CD4-positive, alpha-beta T cell (primary cell): ENCODE measurements around the gene STK24. TPM values are rescaled to one million over a fixed set of nuclear protein-coding genes. Genes with fewer than 3 reads are reported as not detected.

ENCODE experiments used
- ATAC-seq: fragments of 200-7000 bp; cut with Tn5 transposase; one replicate; pipeline ENCODE4 v1.10.0; 2022; ENCODE audit warnings: mild to moderate bottlenecking; ENCODE audit not compliant: poor library complexity
- CTCF ChIA-PET: fragments of 350-600 bp; sonication (Branson Sonifier 250); formaldehyde crosslinking; loops from one replicate; lab custom pipeline; 2021; ENCODE audit warnings: antibody characterized with exemption, inconsistent platforms; lab: Charles Lee
- POLR2A ChIA-PET: fragments of 350-600 bp; sonication (Branson Sonifier 250); formaldehyde crosslinking; loops from one replicate; lab custom pipeline; 2021; ENCODE audit warnings: antibody characterized with exemption, inconsistent platforms; lab: Charles Lee
- DNase-seq, 14 experiments: peaks; one replicate each; pipeline ENCODE4 v3.0.0-alpha.2; 2013 to 2020; ENCODE audit warnings: mixed read lengths in 2 of 14
- H3K27ac ChIP-seq, 2 donors: one replicate each; pipeline versions ENCODE4 v1.5.1 to v1.7.0; 2013; ENCODE audit warnings: low read length in 2 of 2, low read depth in 1 of 2, mild to moderate bottlenecking in 1 of 2
- H3K27me3 ChIP-seq, 2 experiments: 1 replicate in 1 of 2; 2 replicates in 1 of 2; pipeline versions ENCODE4 v1.6.1 to v1.7.0; 2013; ENCODE audit warnings: low read length in 2 of 2, control low read depth in 1 of 2, mild to moderate bottlenecking in 1 of 2, moderate library complexity in 1 of 2; ENCODE audit not compliant: insufficient read depth in 2 of 2, control insufficient read depth in 1 of 2
- H3K36me3 ChIP-seq: one replicate; pipeline ENCODE4 v1.6.1; 2013; ENCODE audit warnings: low read length, control low read depth; ENCODE audit not compliant: insufficient read depth
- H3K4me1 ChIP-seq: one replicate; pipeline ENCODE4 v1.6.1; 2013; ENCODE audit warnings: low read length, control low read depth; ENCODE audit not compliant: insufficient read depth
- H3K4me3 ChIP-seq: one replicate; pipeline ENCODE4 v1.5.1; 2013; ENCODE audit warnings: mild to moderate bottlenecking, low read length, moderate library complexity
- H3K9me3 ChIP-seq, 2 experiments: 1 replicate in 1 of 2; 2 replicates in 1 of 2; pipeline versions ENCODE4 v1.6.1 to v1.7.0; 2013; ENCODE audit warnings: low read length in 2 of 2, mild to moderate bottlenecking in 2 of 2, control low read depth in 1 of 2, moderate library complexity in 1 of 2; ENCODE audit not compliant: control insufficient read depth in 1 of 2, insufficient read depth in 1 of 2
- H3K27ac Mint-ChIP-seq: one replicate; pipeline ENCODE4 v1.8.0; 2020; ENCODE audit warnings: mixed read lengths
- H3K27me3 Mint-ChIP-seq: one replicate; pipeline ENCODE4 v1.8.0; 2021; ENCODE audit warnings: mixed read lengths
- H3K36me3 Mint-ChIP-seq: one replicate; pipeline ENCODE4 v1.8.0; 2021; ENCODE audit warnings: low read depth, mixed read lengths
- H3K4me1 Mint-ChIP-seq: one replicate; pipeline ENCODE4 v1.8.0; 2021; ENCODE audit warnings: low read depth, mixed read lengths
- H3K4me3 Mint-ChIP-seq: one replicate; pipeline ENCODE4 v1.8.0; 2020; ENCODE audit warnings: mild to moderate bottlenecking, mixed read lengths
- H3K9me3 Mint-ChIP-seq: one replicate; pipeline ENCODE4 v1.8.0; 2020; ENCODE audit warnings: mixed read lengths
- CTCF ChIP-seq: fragments of 200-600 bp; IDR thresholded peaks from one replicate; pipeline ENCODE4 v1.8.0; 2022; ENCODE audit warnings: antibody characterized with exemption, mild to moderate bottlenecking
- intact Hi-C, 2 experiments: fragments of 100-400 bp; cut with DNase I in 1 of 2; cut with micrococcal nuclease in 1 of 2; formaldehyde crosslinking; loops; one replicate each; pipeline versions ENCODE4 v1.15.1 to v1.9.0; 2023 to 2025; cut with DNase I, micrococcal nuclease
- total RNA-seq, 174 experiments: library from RNA in 2 of 174; stranded (reverse) in 2 of 174; gene quantifications; one replicate each; pipeline ENCODE4 v1.2.3 and lab custom pipeline; 2021 to 2026

STK24 gene
- total RNA-seq, 2 experiments from 2014 or later: 82.3 to 85.2 TPM

GRCh38 chr13:98580420-98580819, 3.5 kb upstream of the STK24 start:
- no peaks in the 10 kb centered on the region for H3K9me3 ChIP-seq
- Mint-ChIP-seq H3K36me3 (peaks cover 4% of the 10 kb centered on the region), H3K9me3 (no peaks in the 10 kb centered on the region), H3K27me3 (no peaks in the 10 kb centered on the region), H3K4me3 (no peak overlapping the region), H3K4me1 (peaks cover 17% of the 10 kb centered on the region), H3K27ac (peak overlapping the region; percentile 11)
- intact Hi-C loops: loop anchor here in 1 of 2 experiments (10.0 kb wide), 1 partner anchor 1356 kb away; the partner anchor contains the start of gene MBNL2
- H3K4me3 ChIP-seq: no peak overlapping the region
- H3K4me1 ChIP-seq: peaks cover 10% of the 10 kb centered on the region
- TF ChIP-seq CTCF: no peak
- no peak for DNase-seq
- no peak overlapping the region for H3K27ac ChIP-seq
- no peaks in the 10 kb centered on the region for H3K36me3 ChIP-seq
- no peak for ATAC-seq
- no peaks in the 10 kb centered on the region for H3K27me3 ChIP-seq
- ChIA-PET CTCF (interaction anchor here (1.0 to 1.9 kb wide), 4 partner anchors 15 to 135 kb away, joined by 3 to 6 read pairs (median 3); no protein-coding TSS in a partner anchor), POLR2A (interaction anchor here (1.1 to 2.9 kb wide), 2 partner anchors 9 to 18 kb away, joined by 3 to 13 read pairs; no protein-coding TSS in a partner anchor)

GRCh38 chr13:98577836-98578285, 954 bp upstream of the STK24 start:
- H3K4me1 ChIP-seq: peaks cover 19% of the 10 kb centered on the region
- no peaks in the 10 kb centered on the region for H3K36me3 ChIP-seq
- no peaks in the 10 kb centered on the region for H3K9me3 Mint-ChIP-seq
- H3K27me3 ChIP-seq: no peaks in the 10 kb centered on the region
- POLR2A ChIA-PET: interaction anchor here (1.0 to 3.3 kb wide), 7 partner anchors 10 to 121 kb away, joined by 3 to 42 read pairs (median 4); no protein-coding TSS in a partner anchor
- peak overlapping the region; percentile 84 for H3K4me3 Mint-ChIP-seq
- no peaks in the 10 kb centered on the region for H3K27me3 Mint-ChIP-seq
- DNase-seq (no peak), ATAC-seq (no peak)
- CTCF ChIA-PET: interaction anchor here (1.1 to 1.3 kb wide), 2 partner anchors 21 to 75 kb away, joined by 3 to 4 read pairs; no protein-coding TSS in a partner anchor
- no peak for TF ChIP-seq CTCF
- peak overlapping the region; percentile 51 for H3K4me3 ChIP-seq
- peaks cover 9% of the 10 kb centered on the region for H3K36me3 Mint-ChIP-seq
- H3K9me3 ChIP-seq: no peaks in the 10 kb centered on the region
- intact Hi-C loops: loop anchor here (2.0 to 5.0 kb wide), 4 partner anchors 36 to 601 kb away; no protein-coding TSS in a partner anchor
- peaks cover 42% of the 10 kb centered on the region for H3K4me1 Mint-ChIP-seq
- H3K27ac ChIP-seq: peak overlapping the region; percentile 63 to 84
- H3K27ac Mint-ChIP-seq: peak overlapping the region; percentile 89

GRCh38 chr13:98576200-98576945, 534 bp downstream of the STK24 start:
- H3K36me3 Mint-ChIP-seq: peaks cover 9% of the 10 kb centered on the region
- intact Hi-C loops: loop anchor here (2.0 to 5.0 kb wide), 4 partner anchors 34 to 599 kb away; no protein-coding TSS in a partner anchor
- CTCF ChIA-PET: no interaction called here

More at GRCh38 chr13:98576200-98576945, 534 bp downstream of the STK24 start:
- Mint-ChIP-seq H3K27ac (peak overlapping the region; percentile 93), H3K4me3 (peak overlapping the region; percentile 97), H3K27me3 (no peaks in the 10 kb centered on the region), H3K4me1 (peaks cover 57% of the 10 kb centered on the region), H3K9me3 (no peaks in the 10 kb centered on the region)
- Histone ChIP-seq H3K4me3 (peak overlapping the region; percentile 83), H3K36me3 (no peaks in the 10 kb centered on the region), H3K27me3 (no peaks in the 10 kb centered on the region), H3K9me3 (no peaks in the 10 kb centered on the region), H3K4me1 (peaks cover 32% of the 10 kb centered on the region), H3K27ac (peak overlapping the region; percentile 58 to 82)
- ATAC-seq (peak; percentile 32), DNase-seq (peak in 11 of 14 experiments; percentile 26 to 72 (median 49))
- POLR2A ChIA-PET: interaction anchor here (1.4 to 3.3 kb wide), 8 partner anchors 9 to 1143 kb away, joined by 3 to 42 read pairs (median 6); no protein-coding TSS in a partner anchor
- no peak for TF ChIP-seq CTCF
